Measurements from ENCODE around the gene FGD2. TPM values are rescaled to one million over a fixed set of nuclear protein-coding genes. Genes with fewer than 3 reads are reported as not detected.

The FGD2 gene
- total RNA-seq, 1 experiment from 2014 or later: not detected

GRCh38 chr6:36976931-36977330 lies 28.5 kb upstream of the FGD2 start:
- no TSS peak for BruUV-seq (replicated peaks)
- Histone ChIP-seq H3K27ac (ENCODE audit: low read depth, low read length, poor library complexity, severe bottlenecking) (no peak overlapping the region), H3K9me3 (ENCODE audit: low read depth, low read length, poor library complexity, severe bottlenecking) (no peaks in the 10 kb centered on the region), H3K4me1 (ENCODE audit: insufficient read depth, low read length, poor library complexity, severe bottlenecking) (no peaks in the 10 kb centered on the region), H3K36me3 (ENCODE audit: insufficient read depth, low read length, poor library complexity, severe bottlenecking) (peaks cover 72% of the 10 kb centered on the region), H3K4me3 (ENCODE audit: low read depth, low read length, poor library complexity, severe bottlenecking) (no peak overlapping the region), H3K27me3 (replicated peaks; ENCODE audit: insufficient read depth, low read depth, low read length, poor library complexity) (no peaks in the 10 kb centered on the region)
- DNase-seq (ENCODE audit: low spot score): no peak
- TF ChIP-seq EZH2 (IDR thresholded peaks at IDR 0.05; ENCODE audit: borderline replicate concordance, low read depth, low read length, poor library complexity, severe bottlenecking) (no peak), CTCF (conservative IDR thresholded peaks at IDR 0.05; ENCODE audit: low read depth, low read length) (no peak)
- POLR2A ChIA-PET (ENCODE audit: low non-redundant PET): no interaction called here
- intact Hi-C loops (cut with micrococcal nuclease; ENCODE audit: unreplicated experiment): no loop called here
- CTCF ChIA-PET: interaction anchor here (0.6 to 1.0 kb wide), 4 partner anchors 9 to 389 kb away, joined by 3 to 5 read pairs (median 4); partner anchors contain the start of gene MTCH1

GRCh38 chr6:36977470-36977941 lies 27.9 kb upstream of the FGD2 start:
- no TSS peak for BruUV-seq (replicated peaks)

GRCh38 chr6:36978421-36979346 lies 26.8 kb upstream of the FGD2 start:
- BruUV-seq (replicated peaks): no TSS peak
- POLR2A ChIA-PET (ENCODE audit: low non-redundant PET): no interaction called here
- peaks cover under 1% of the 10 kb centered on the region for H3K4me1 ChIP-seq (ENCODE audit: insufficient read depth, low read length, poor library complexity, severe bottlenecking)
- no peaks in the 10 kb centered on the region for H3K9me3 ChIP-seq (ENCODE audit: low read depth, low read length, poor library complexity, severe bottlenecking)
- no peaks in the 10 kb centered on the region for H3K27me3 ChIP-seq (replicated peaks; ENCODE audit: insufficient read depth, low read depth, low read length, poor library complexity)
- intact Hi-C loops (cut with micrococcal nuclease; ENCODE audit: unreplicated experiment): no loop called here
- H3K36me3 ChIP-seq (ENCODE audit: insufficient read depth, low read length, poor library complexity, severe bottlenecking): peaks cover 55% of the 10 kb centered on the region
- CTCF ChIA-PET: interaction anchor here (1.1 to 1.4 kb wide), 2 partner anchors 39 to 95 kb away, joined by 3 to 4 read pairs; no protein-coding TSS in a partner anchor
- H3K27ac ChIP-seq (ENCODE audit: low read depth, low read length, poor library complexity, severe bottlenecking): no peak overlapping the region
- no peak for DNase-seq (ENCODE audit: low spot score)
- H3K4me3 ChIP-seq (ENCODE audit: low read depth, low read length, poor library complexity, severe bottlenecking): no peak overlapping the region
- TF ChIP-seq CTCF (conservative IDR thresholded peaks at IDR 0.05; ENCODE audit: low read depth, low read length) (no peak), EZH2 (IDR thresholded peaks at IDR 0.05; ENCODE audit: borderline replicate concordance, low read depth, low read length, poor library complexity, severe bottlenecking) (no peak)

More at GRCh38 chr6:36977470-36977941, 27.9 kb upstream of the FGD2 start:
- POLR2A ChIA-PET (ENCODE audit: low non-redundant PET): no interaction called here
- TF ChIP-seq CTCF (conservative IDR thresholded peaks at IDR 0.05; ENCODE audit: low read depth, low read length) (peak; percentile 58), EZH2 (IDR thresholded peaks at IDR 0.05; ENCODE audit: borderline replicate concordance, low read depth, low read length, poor library complexity, severe bottlenecking) (no peak)
- DNase-seq (ENCODE audit: low spot score): peak; percentile 33
- intact Hi-C loops (cut with micrococcal nuclease; ENCODE audit: unreplicated experiment): no loop called here
- CTCF ChIA-PET: interaction anchor here (0.6 to 1.0 kb wide), 6 partner anchors 8 to 388 kb away, joined by 3 to 5 read pairs (median 4); partner anchors contain the start of gene MTCH1
- H3K27ac ChIP-seq (ENCODE audit: low read depth, low read length, poor library complexity, severe bottlenecking): no peak overlapping the region
- no peaks in the 10 kb centered on the region for H3K4me1 ChIP-seq (ENCODE audit: insufficient read depth, low read length, poor library complexity, severe bottlenecking)
- H3K9me3 ChIP-seq (ENCODE audit: low read depth, low read length, poor library complexity, severe bottlenecking): no peaks in the 10 kb centered on the region
- H3K36me3 ChIP-seq (ENCODE audit: insufficient read depth, low read length, poor library complexity, severe bottlenecking): peaks cover 66% of the 10 kb centered on the region
- H3K27me3 ChIP-seq (replicated peaks; ENCODE audit: insufficient read depth, low read depth, low read length, poor library complexity): no peaks in the 10 kb centered on the region
- no peak overlapping the region for H3K4me3 ChIP-seq (ENCODE audit: low read depth, low read length, poor library complexity, severe bottlenecking)
